GM23338 (cell line): Measurements from ENCODE around the gene IFT43. TPM values are rescaled to one million over a fixed set of nuclear protein-coding genes. Genes with fewer than 3 reads are reported as not detected.

Experiments
- ATAC-seq: fragments of 200-7000 bp; cut with Tn5 transposase; 3 replicates; pipeline ENCODE4 v1.9.1; 2020
- DNase-seq: peaks from one replicate; pipeline ENCODE4 v3.0.0-alpha.2; 2015; ENCODE audit warnings: low spot score
- H2AFZ ChIP-seq: fragments of 200-600 bp; sonication (generic); 2 replicates; pipeline ENCODE4 v1.8.0; 2016; ENCODE audit warnings: antibody characterized with exemption, mild to moderate bottlenecking, moderate library complexity
- H3F3A ChIP-seq: fragments of 200-600 bp; sonication (generic); replicated peaks from 2 replicates; pipeline ENCODE4 v1.8.0; 2017; ENCODE audit warnings: antibody characterized with exemption, mixed run types, low read depth
- H3K27ac ChIP-seq: fragments of 200-600 bp; sonication (generic); 2 replicates; pipeline ENCODE4 v1.6.1; 2016; ENCODE audit warnings: low read depth
- H3K27me3 ChIP-seq: fragments of 200-600 bp; sonication (generic); 2 replicates; pipeline ENCODE4 v1.8.0; 2016; ENCODE audit warnings: mild to moderate bottlenecking, mixed run types, moderate library complexity; ENCODE audit not compliant: insufficient read depth
- H3K36me3 ChIP-seq: fragments of 200-600 bp; sonication (generic); 2 replicates; pipeline ENCODE4 v1.8.0; 2016; ENCODE audit warnings: mild to moderate bottlenecking; ENCODE audit not compliant: insufficient read depth
- H3K4me1 ChIP-seq: fragments of 200-600 bp; sonication (generic); 2 replicates; pipeline ENCODE4 v1.8.0; 2016; ENCODE audit warnings: mild to moderate bottlenecking, moderate library complexity; ENCODE audit not compliant: insufficient read depth
- H3K4me2 ChIP-seq: fragments of 200-600 bp; sonication (generic); 2 replicates; pipeline ENCODE4 v1.7.1; 2017; ENCODE audit warnings: mixed run types
- H3K4me3 ChIP-seq: fragments of 200-600 bp; sonication (generic); 2 replicates; pipeline ENCODE4 v1.6.1; 2016; ENCODE audit warnings: mixed run types
- H3K79me2 ChIP-seq: fragments of 200-600 bp; sonication (generic); replicated peaks from 2 replicates; pipeline ENCODE4 v1.8.0; 2017; ENCODE audit warnings: mild to moderate bottlenecking; ENCODE audit not compliant: insufficient read depth
- H3K9me2 ChIP-seq: fragments of 200-600 bp; sonication (generic); 2 replicates; pipeline ENCODE4 v1.8.0; 2017; ENCODE audit not compliant: insufficient read depth
- H4K20me1 ChIP-seq: fragments of 200-600 bp; sonication (generic); replicated peaks from 2 replicates; pipeline ENCODE4 v1.8.0; 2017; ENCODE audit warnings: mild to moderate bottlenecking; ENCODE audit not compliant: insufficient read depth
- H3K27ac Mint-ChIP-seq: 2 replicates; pipeline ENCODE4 v1.8.0; 2020; ENCODE audit warnings: inconsistent platforms, mild to moderate bottlenecking, moderate library complexity, mixed read lengths
- H3K27me3 Mint-ChIP-seq: 3 replicates; pipeline ENCODE4 v1.8.0; 2022; ENCODE audit warnings: low read depth, mild to moderate bottlenecking, moderate library complexity, mixed read lengths, inconsistent platforms; ENCODE audit not compliant: insufficient read depth, poor library complexity
- H3K36me3 Mint-ChIP-seq: 3 replicates; pipeline ENCODE4 v1.8.0; 2021; ENCODE audit warnings: low read depth, mild to moderate bottlenecking, inconsistent platforms, moderate library complexity, mixed read lengths
- H3K4me1 Mint-ChIP-seq: 3 replicates; pipeline ENCODE4 v1.8.0; 2020; ENCODE audit warnings: mild to moderate bottlenecking, inconsistent platforms, mixed read lengths
- H3K4me3 Mint-ChIP-seq: 3 replicates; pipeline ENCODE4 v1.8.0; 2021; ENCODE audit warnings: moderate library complexity, mild to moderate bottlenecking, inconsistent platforms, mixed read lengths
- H3K9me3 Mint-ChIP-seq: 3 replicates; pipeline ENCODE4 v1.8.0; 2020; ENCODE audit warnings: moderate library complexity, mild to moderate bottlenecking, inconsistent platforms, mixed read lengths
- ETS1 ChIP-seq: IDR thresholded peaks from 2 replicates; pipeline ENCODE4 v1.6.1; 2016; ENCODE audit warnings: antibody characterized with exemption
- EZH2 ChIP-seq: fragments of 200-600 bp; sonication (generic); IDR thresholded peaks from one replicate; pipeline ENCODE4 v1.8.0; 2017; ENCODE audit warnings: antibody characterized with exemption, mild to moderate bottlenecking, low read depth; ENCODE audit not compliant: unreplicated experiment
- EZH2phosphoT487 ChIP-seq: fragments of 200-600 bp; sonication (generic); IDR thresholded peaks from one replicate; pipeline ENCODE4 v1.8.1; 2018; ENCODE audit warnings: antibody characterized with exemption; ENCODE audit not compliant: unreplicated experiment
- JUNB ChIP-seq: IDR thresholded peaks from one replicate; pipeline ENCODE4 v1.6.1; 2016; ENCODE audit warnings: antibody characterized with exemption; ENCODE audit not compliant: unreplicated experiment
- NANOG ChIP-seq: IDR thresholded peaks from 2 replicates; pipeline ENCODE4 v1.6.1; 2016; ENCODE audit warnings: antibody characterized with exemption, borderline replicate concordance
- POLR2AphosphoS5 ChIP-seq: IDR thresholded peaks from 2 replicates; pipeline ENCODE4 v1.6.1; 2016; ENCODE audit warnings: antibody characterized with exemption, low read depth
- REST ChIP-seq: IDR thresholded peaks from one replicate; pipeline ENCODE4 v1.6.1; 2018; ENCODE audit warnings: antibody characterized with exemption; ENCODE audit not compliant: unreplicated experiment
- STAT1 ChIP-seq: IDR thresholded peaks from one replicate; pipeline ENCODE4 v1.6.1; 2016; ENCODE audit warnings: antibody characterized with exemption; ENCODE audit not compliant: unreplicated experiment
- ZNF114 ChIP-seq: fragments of 250-450 bp; sonication (Bioruptor Pico); IDR thresholded peaks from 2 replicates; pipeline ENCODE4 v1.5.0; 2020; ENCODE audit warnings: mild to moderate bottlenecking, moderate library complexity
- ZNF331 ChIP-seq: fragments of 250-450 bp; sonication (Bioruptor Pico); IDR thresholded peaks from 2 replicates; pipeline ENCODE4 v1.5.0; 2020; ENCODE audit warnings: low read depth, mild to moderate bottlenecking, moderate library complexity
- polyA plus RNA-seq: library from polyadenylated mRNA; unstranded; fragments of >200 nt; fragmentation: Nextera tagmentation; extraction: Ambion mirVana; gene quantifications from 2 replicates; pipeline ENCODE4 v1.2.1, GENCODE V29; 2016
- total RNA-seq: library from RNA; depleted of rRNA; stranded (reverse); fragments of >200 nt; shearing (Covaris generic); gene quantifications from 2 replicates; pipeline ENCODE4 v1.2.3, GENCODE V29; 2014

Gene IFT43
- total and polyA plus RNA-seq, 2 experiments from 2014 or later, result 21.5 to 43.1 TPM

- H2AFZ ChIP-seq, result 0 out of 2 replicates have a peak overlapping the region, but pooled peaks have one; percentile 11
- Mint-ChIP-seq H3K27ac (peak overlapping the region; percentile 81; the same call in 1 of the 2 replicates), H3K4me3 (no peak overlapping the region), H3K36me3 (no peaks in the 10 kb centered on the region), H3K4me1 (peaks cover 14% of the 10 kb centered on the region), H3K27me3 (peaks cover 5% of the 10 kb centered on the region), H3K9me3 (no peaks in the 10 kb centered on the region; the same call in 2 of the 3 replicates)
- ATAC-seq (peak; percentile 83), DNase-seq (peak; percentile 66)
- H3K27me3 ChIP-seq, result no peaks in the 10 kb centered on the region
- H3K9me2 ChIP-seq, result 0 out of 2 replicates have a peak, but pooled peaks cover 3% of the 10 kb centered on the region
- TF ChIP-seq REST, result no peak
- no peak for TF ChIP-seq NANOG
- no peak for TF ChIP-seq EZH2phosphoT487
- no peak for TF ChIP-seq ZNF331 (CRISPR knock-in tag)
- TF ChIP-seq ZNF114 (CRISPR knock-in tag), result no peak
- TF ChIP-seq POLR2AphosphoS5, result no peak
- TF ChIP-seq STAT1, result no peak
- TF ChIP-seq JUNB, result no peak
- no peak for TF ChIP-seq EZH2
- H3K4me1 ChIP-seq, result no peaks in the 10 kb centered on the region
- H3K4me2 ChIP-seq, result peak overlapping the region; percentile 19; the same call in 1 of the 2 replicates
- H4K20me1 ChIP-seq, result no peaks in the 10 kb centered on the region
- H3K79me2 ChIP-seq, result no peaks in the 10 kb centered on the region
- H3K27ac ChIP-seq, result no peak overlapping the region
- no peak overlapping the region for H3K4me3 ChIP-seq
- no peaks in the 10 kb centered on the region for H3K36me3 ChIP-seq
- no peaks in the 10 kb centered on the region for H3F3A ChIP-seq
Observed at GRCh38 chr14:76123426-76124225, 138.1 kb downstream of the IFT43 start.

- H3K79me2 ChIP-seq, result no peaks in the 10 kb centered on the region
- H3F3A ChIP-seq, result no peaks in the 10 kb centered on the region
- no peaks in the 10 kb centered on the region for H3K36me3 ChIP-seq
- 0 out of 2 replicates have a peak, but pooled peaks cover 3% of the 10 kb centered on the region for H3K9me2 ChIP-seq
- H3K27me3 ChIP-seq, result peaks cover 1% of the 10 kb centered on the region
- H4K20me1 ChIP-seq, result no peaks in the 10 kb centered on the region
- Mint-ChIP-seq H3K27me3 (peaks cover 6% of the 10 kb centered on the region), H3K4me1 (peaks cover 14% of the 10 kb centered on the region), H3K27ac (no peak overlapping the region), H3K36me3 (no peaks in the 10 kb centered on the region), H3K4me3 (no peak overlapping the region), H3K9me3 (no peaks in the 10 kb centered on the region; the same call in 2 of the 3 replicates)
- H3K27ac ChIP-seq, result no peak overlapping the region
- ATAC-seq, result no peak
- no peak for DNase-seq
- no peak overlapping the region for H2AFZ ChIP-seq
- H3K4me2 ChIP-seq, result no peak overlapping the region
- H3K4me3 ChIP-seq, result no peak overlapping the region
- no peaks in the 10 kb centered on the region for H3K4me1 ChIP-seq
- no peak for TF ChIP-seq STAT1
- no peak for TF ChIP-seq EZH2phosphoT487
- TF ChIP-seq JUNB, result no peak
- no peak for TF ChIP-seq ETS1
- no peak for TF ChIP-seq ZNF331 (CRISPR knock-in tag)
- TF ChIP-seq EZH2, result no peak
Observed at GRCh38 chr14:76125511-76125910, 139.9 kb downstream of the IFT43 start.
